GM18498 (cell line): ENCODE results near the gene KRTAP12-2.
"Not testable (repeated sequence)": the region's sequence is repeated elsewhere in the genome, so short reads cannot be mapped to it uniquely, and the experiment has no call there.

Source experiments
- ATAC-seq: cut with Tn5 transposase; IDR thresholded peaks from one replicate; pipeline ENCODE4 v1.9.1; 2021; ENCODE audit warnings: mild to moderate bottlenecking, moderate library complexity; ENCODE audit not compliant: unreplicated experiment

Gene KRTAP12-2

DNA sequence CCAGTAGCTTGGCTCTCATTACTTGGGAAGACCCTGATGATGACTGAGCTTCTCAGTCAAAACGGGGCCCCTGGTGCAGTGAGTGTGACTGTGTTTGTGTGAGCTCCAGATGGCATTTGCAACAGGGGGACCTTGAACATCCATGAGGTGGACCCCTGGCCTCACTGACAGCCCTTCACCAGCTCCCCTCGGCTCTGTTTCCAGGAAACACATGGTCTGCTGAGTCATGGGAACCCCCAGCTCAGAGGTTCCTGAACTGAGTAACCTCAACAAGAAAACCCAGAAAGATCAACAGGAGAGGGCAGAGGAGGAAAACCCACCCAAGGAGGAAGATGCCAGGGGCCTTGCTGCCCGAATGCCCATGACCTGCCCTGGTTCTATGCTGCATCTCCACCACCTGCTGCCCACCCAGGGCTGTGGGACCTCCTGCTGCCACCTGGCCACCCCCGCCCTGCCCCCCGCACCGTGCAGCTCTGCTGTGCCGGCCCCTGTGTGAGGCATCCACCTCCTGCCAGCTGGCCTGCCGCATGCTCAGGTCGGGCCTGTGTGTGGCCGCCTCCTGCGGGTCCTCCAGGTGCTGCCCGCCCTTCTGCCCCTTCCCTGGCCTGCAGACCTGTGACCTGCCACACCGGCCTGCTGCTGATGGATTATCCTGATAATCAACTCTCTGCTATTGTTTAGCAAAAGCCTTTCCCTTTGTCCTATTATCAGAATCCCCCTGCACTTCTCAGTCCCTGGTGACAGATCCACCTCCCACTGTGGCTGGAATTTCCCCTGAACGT is 19.5 kb upstream of the KRTAP12-2 start:
- no peak for ATAC-seq

DNA sequence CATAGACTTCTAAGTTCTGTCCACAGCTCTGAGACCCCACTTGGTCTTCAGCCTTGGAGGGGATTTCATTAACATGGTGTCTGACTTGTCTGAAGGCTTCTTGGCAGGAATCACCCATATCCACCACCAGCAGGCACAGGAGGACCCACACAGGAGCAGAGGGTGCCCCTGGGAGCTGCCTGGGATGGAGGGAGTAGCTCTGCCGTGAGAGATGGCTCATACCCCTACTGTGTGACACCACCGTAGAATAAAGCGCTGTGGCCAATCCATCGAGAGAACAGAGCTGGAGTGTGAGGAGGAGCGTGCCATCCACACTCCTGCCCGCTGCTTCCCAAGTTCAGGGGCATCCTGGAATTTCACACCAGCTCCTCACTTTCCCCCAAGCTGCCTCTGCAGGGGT is 18.3 kb upstream of the KRTAP12-2 start:
- ATAC-seq = not testable (repeated sequence)

DNA sequence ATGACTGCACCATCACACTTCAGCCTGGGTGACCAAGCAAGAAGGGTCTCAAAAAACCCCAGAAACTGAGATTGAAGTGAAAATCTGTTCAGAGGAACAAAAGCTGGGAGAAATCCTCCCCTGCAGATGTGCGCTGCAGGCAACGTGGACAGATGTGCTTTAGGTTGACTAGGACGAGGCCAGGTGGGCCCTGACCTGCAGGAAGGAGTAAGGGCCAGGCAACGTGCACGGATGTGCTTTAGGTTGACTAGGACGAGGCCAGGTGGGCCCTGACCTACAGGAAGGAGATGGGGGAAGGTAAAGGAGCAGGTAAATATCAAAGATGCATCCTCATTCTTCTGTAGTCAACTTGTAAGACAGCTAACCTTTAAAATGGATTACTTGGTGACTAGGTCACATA is 17.8 kb upstream of the KRTAP12-2 start:
- ATAC-seq = no peak

DNA sequence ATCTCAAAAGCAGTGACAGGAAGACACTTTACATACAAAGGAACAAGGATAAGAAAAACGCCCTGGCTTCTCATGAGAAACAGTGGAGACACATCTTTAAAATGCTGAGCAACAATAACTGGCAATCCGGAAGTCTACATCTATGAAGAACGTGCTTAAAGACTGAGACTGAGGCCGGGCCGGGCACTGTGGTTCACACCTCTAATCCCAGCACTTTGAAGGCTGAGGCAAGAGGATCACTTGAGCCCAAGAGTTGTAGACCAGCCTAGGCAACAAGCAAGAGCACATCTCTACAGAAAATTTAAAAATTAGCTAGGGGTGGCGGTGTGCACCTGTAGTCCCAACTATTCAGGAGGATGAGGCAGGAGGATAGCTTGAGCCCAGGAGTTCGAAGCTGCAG is 17.4 kb upstream of the KRTAP12-2 start:
- ATAC-seq = no peak

DNA sequence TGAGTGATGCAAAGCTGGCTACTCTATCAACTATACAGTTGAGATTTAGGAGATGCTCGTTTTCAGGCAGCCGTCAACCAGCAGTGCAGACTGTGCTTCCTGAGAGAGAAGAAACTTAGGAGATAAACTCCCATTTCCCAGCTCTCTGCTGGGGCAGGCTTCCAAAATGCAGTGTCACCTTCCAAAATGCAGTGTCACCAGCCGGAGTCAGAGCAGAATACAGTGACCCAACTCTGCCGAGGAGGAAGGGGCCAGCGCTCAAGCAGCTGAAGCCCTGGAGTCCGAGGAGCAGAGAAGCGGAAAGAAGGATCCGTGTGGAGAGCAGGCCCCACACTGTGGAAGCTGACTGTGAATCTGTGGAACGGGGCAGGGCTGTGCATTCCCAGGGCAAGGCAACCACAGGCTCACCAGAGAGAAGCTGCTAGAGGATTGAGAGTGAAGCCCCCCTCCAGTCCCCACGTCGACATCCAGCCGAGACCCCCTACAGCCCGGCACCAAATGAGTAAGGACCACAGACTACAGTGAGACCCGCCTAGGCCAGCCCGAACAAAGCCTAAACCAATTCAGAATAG is 15.9 kb upstream of the KRTAP12-2 start:
- no peak for ATAC-seq

DNA sequence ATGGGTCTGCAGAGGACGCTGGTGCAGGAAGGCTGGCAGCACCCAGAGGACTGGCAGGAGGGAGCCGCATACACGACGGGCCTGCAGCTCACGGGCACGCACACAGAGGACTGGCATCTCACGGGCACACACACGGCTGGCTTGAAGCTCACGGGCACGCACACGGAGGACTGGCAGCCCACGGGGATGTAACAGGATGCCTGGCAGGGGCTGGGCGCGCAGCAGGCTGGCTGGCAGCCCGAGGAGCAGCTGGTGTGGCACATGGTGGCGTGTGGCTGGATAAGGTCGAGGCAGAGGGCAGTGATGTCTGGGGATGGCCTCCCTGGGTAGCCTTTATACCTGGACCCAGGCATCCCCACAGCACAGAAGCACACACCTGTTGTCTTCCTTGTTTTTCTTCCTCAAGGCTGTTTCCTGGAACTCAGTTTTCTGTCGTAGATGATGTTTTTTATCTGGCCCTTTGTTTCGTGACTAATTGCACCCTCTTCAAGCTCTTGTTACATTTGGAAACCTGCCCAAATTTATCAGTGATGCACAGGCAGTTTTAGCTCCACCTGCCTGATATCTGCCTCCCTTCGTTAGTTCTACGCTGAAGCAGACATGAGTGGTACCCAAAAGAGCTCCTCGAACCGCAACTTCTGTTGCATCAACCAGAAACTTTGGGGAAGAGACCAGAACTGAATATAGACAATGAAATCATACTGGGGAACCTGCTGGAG is 15.3 kb upstream of the KRTAP12-2 start, which contains the start of gene KRTAP12-1:
Gene KRTAP12-1, minus strand, starts transcription at position 303 of the 719 bp plus-strand sequence. Its CDS starts 40 bp downstream, at position 263.
- ATAC-seq = no peak

DNA sequence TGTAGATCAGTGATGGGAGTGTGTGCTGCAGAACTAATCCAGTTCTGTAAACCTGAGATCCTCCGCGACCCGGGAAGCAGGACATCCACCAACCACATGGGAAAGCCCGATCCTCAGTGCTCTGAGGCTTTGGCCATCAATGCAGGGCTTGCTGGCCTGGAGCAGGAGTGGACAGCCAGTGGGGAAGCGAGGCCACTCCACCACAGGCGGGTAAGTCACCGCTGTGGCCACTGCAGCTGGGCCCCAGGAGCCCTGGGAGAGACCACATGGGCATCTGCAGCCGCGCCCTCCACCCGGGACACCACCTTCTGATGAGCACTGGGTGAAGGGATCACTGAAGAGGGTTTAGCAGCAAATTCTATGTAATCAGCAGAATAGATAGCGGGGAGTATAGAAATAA is 14.4 kb upstream of the KRTAP12-2 start:
- no peak for ATAC-seq

DNA sequence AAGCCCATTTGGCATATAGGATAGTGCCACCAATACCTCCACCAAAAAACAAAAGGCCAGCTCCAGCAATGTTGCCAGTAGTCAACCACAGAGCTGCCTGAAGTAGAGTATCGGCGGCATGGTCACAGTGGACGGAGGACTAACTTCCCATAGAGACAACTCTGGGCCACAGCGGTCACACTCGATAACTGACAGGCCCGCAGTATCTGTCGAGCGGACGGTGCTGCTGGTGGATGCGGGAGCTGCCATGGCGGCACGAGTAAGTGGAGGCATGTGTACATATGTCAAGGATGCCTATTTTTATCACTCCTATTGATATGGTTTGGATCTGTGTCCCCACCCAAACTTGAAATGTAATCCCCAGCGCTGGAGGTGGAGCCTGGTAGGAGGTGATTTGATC is 11.2 kb upstream of the KRTAP12-2 start:
- ATAC-seq = no peak

DNA sequence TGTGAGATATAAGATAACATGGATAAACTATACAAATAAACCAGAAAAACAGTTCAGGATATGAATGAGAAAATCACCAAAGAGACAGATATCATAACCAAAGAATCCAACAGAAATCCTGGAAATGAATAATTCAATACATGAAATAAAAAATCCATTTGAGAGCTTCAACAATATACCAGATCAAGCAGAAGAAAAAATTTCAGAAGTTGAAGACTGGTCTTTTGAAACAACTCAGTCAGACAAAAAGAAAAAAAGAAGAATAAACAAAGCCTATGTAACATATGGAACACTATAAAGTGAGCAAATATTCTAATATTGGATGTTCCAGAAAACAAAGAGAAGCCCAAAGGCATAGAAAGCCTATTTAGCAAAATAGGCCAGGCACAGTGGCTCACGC is 5.2 kb upstream of the KRTAP12-2 start:
- ATAC-seq = no peak

DNA sequence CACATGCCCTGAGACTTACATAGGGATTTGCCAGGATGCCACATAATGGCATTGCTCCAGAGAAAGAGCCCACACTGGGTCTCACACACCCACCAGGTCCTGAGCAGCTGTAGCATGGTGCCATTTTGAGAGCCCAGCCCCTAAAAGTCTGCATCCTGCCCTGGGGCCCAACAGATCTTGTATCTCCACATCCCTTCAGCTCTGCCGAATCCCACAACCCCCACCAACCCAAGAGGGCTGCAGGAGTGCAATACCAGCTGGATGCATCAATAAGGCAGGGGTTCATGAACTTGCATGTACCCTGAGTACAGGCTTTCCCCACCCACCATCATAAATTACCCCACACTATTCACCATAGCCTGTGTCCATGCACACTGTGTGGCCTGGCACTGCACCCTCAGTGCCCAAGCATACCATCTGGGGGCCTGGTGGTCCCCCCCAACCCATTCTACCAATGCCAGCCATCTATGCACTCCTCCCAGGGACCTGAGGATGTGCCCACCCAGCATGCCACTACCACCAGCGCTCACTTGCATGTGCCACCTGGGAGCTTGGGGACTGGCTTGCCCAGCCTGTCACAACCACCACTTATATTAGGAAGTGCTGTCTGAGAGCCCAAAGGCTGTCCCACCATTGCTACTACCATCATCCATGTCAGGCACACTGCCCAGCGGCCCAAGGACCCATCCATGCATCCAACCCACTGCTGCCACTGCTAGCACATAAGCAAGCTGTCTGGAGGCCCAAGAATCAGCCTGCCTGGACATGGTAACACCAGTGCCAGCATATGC is 4.1 kb upstream of the KRTAP12-2 start:
- ATAC-seq = no peak

DNA sequence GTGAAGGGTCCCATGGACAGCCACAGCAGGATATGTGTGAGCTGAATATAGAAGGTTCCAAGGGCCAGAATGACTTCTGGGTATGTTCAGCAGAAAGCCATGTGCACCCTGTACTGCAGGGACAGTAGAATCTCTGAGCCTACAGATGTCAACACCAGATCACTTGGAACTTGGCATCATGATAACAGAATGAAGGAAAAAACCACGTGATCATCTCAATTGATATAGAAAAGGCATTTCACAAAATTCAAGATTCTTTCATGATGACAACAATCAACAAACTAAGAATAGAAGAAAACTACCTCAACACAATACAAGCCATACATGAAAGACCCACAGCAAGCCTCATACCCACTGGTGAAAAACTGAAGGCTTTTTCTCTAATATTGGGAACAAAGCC is 885 bp upstream of the KRTAP12-2 start:
- ATAC-seq = no peak

DNA sequence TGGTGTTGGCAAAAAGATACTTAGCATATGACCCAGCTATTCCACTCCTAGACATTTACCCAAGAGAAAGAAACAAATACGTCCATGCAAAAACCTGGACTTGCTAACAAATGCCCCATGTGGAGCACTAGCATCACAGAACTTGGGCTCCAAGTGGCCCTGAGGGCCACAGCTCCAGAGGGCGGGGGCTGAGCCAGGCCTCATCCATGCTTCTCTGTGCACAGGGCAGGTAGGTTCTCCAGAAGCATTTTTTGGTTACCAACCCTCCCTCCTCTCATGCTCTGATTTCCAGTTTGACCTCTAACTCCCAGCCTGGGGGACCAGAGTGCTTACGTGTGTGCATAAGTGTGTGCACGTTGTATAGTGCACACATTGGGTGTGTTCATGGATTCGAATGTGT is 2.0 kb downstream of the KRTAP12-2 start:
- no peak for ATAC-seq

DNA sequence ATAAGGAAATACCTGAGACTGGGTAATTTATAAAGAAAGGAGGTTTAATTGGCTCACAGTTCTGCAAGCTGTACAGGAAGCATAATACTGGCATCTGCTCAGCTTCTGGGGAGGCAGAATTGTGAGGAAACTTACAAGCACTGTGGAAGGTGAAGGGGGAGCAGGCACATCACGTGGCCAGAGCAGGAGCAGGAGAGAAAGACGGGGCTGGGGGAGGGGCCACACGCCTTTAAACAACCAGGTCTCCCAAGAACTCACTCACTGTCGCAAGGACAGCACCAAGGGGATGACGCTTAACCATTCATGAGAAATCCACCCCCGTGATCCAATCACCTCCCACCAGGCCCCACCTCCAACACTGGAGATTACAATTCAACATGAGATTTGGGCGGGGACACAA is 5.2 kb downstream of the KRTAP12-2 start:
- ATAC-seq = not testable (repeated sequence)

DNA sequence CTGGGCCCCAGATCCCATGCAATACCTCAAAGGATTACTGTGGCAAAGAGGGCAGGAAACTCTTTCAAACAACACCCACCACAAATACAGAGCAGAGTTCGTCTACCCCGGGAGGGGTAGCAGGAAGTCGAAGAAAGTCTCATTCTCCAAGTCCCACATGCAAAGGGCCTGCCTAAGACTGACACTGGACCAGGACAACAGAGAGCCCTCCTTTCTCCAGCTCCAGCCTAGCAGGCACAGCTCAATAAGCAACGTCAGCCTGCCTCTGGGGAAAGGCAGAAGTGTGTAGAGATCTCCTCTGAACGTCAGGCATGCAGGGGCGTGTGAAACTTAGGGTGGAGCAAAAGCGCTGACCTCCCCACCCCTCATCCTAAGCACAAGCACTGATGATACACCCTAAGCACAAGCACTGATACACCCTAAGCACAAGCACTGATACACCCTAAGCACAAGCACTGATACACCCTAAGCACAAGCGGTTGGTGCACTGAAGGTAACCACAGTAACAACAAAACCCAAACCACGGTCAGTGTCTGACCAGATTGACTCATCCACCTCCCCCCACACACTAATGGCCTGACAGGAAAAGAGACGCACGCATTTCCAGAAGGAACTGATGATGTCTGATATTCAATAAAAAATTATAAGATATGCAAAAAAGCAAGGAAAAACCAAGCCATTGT is 7.7 kb downstream of the KRTAP12-2 start:
- no peak for ATAC-seq

DNA sequence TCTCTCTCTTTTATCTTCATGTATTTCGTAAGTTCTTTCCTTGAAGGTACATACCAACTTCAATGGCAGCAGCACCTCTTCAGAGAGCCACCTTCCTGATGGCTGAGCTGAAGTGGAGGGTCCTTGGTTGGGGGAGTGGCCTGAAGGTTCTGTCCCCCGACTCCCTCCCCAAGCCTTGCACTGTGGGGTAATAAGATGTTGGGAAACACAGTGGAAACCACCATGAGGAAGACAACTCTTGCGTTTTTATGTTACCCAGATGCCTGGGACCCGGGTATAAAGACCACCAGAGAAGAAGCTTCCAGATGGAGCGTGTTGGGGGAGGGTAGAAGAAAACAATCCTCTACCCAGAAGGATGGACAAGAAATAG is 8.2 kb downstream of the KRTAP12-2 start:
- ATAC-seq = no peak

DNA sequence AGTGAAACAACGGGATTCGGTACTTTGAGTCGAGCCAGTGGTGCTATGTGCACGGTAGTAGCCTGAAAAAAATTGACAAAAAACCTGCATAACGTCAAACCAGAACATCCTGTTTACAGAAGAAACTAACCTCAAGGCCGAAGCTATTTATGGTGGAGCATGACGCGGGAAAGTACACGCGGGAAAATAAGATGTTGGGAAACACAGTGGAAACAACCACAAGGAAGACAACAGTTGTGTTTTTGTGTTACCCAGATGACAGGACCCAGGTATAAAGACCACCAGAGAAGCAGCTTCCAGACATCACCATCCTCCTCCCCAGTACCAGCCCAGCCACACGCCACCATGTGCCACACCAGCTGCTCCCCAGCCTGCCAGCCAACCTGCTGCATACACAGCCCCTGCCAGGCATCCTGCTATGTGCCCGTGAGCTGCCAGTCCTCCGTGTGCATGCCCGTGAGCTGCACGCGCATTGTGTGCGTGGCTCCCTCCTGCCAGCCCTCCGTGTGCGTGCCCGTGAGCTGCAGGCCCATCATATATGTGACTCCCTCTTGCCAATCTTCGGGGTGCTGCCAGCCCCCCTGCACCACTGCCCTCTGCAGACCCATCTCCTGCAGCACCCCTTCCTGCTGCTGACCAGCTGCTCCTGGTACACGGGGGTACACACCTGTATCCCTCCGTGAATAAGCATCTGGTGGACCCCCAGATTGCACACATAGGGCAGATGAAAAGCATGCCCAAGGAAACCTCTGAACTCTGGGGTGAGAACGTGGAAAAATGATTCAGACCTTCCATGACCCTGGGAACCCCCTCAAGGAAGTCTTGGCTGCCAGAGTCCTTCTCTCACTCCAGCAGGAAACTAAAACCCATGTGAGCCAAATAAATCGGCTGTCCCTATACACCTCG is 8.8 kb downstream of the KRTAP12-2 start, which contains the start of gene KRTAP12-3:
Gene KRTAP12-3, plus strand, starts transcription at position 298 of the 906 bp plus-strand sequence. Its CDS starts 48 bp downstream, at position 346.
- no peak for ATAC-seq

DNA sequence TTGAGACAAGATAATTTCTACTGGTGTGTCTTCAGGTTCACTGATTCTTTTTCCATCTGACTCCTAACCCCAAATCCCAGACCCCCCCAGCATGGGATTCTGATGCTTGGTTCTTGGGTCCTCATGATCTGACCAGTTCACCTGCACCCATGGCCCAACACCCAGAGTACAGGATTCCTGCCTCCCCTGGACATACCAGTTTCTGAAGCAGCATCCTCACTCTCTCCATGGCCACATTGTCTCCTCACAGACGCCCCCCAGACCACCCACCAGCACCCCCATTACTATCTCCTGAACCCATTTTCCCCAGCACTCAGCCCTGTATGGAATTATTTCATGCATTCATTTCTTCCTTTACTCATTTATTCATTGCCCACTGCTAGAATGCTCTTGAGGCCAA is 9.9 kb downstream of the KRTAP12-2 start:
- no peak for ATAC-seq

DNA sequence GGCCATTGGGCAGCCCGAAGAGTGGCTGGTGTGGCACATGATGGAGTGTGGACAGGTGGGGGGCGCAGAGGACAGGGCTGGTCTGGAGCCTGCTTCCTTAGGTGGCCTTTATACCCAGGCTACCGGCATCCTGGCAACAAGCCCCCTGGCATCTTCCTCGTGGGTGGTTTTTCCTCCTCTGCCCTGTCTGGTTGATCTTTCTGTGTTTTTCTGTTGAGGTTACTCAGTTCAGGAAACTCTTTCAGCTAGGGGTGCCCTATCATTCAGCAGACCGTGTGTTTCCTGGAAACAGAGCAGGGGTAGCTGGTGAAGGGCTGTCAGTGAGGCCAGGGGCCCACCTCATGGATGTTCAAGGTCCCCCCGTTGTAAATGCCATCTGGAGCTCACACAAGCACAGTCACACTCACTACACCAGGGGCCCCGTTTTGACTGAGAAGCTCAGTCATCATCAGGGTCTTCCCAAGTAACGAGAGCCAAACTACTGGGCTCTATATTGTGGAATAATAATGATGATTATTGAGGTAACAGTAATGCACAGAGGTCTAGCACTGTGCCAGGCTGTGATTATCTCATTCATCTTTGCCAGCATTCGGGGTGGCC is 12.1 kb downstream of the KRTAP12-2 start, which contains the start of gene KRTAP12-4:
Gene KRTAP12-4, minus strand, starts transcription at position 84 of the 600 bp plus-strand sequence. Its CDS starts 45 bp downstream, at position 39.
- ATAC-seq = no peak
